DMS53 (cell line): Measurements from ENCODE around the gene PCBP3.
"Not testable (repeated sequence)": the region's sequence is repeated elsewhere in the genome, so short reads cannot be mapped to it uniquely, and the experiment has no call there.

ENCODE experiments used
- DNase-seq: peaks from one replicate; lab custom pipeline; 2025; lab: John Stamatoyannopoulos, UW

PCBP3 gene

GRCh38 chr21:45875416-45875760 is 231.9 kb downstream of the PCBP3 start:
- no peak for DNase-seq

DNA sequence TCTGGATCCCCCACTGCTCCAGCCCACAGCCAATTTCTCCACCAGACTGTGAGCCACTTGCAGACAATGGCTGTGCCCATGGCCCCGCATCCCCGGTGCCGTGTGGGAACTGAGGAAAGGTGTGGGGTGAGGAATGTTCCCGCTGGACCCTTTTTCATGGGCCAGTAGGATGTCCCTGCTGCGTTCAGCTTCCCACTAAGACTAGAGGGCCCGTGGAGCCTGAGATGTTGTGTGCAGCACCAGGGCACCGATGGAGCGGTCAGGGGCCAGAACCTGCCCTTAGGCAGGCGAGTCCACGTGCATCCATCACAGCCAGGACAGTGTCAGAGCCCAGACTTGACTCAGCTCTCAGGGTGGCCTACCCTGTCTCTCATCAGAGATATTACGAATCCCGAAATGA is 232.4 kb downstream of the PCBP3 start:
- no peak for DNase-seq

- no peak for DNase-seq
Measured at GRCh38 chr21:45876381-45877170, 233.1 kb downstream of the PCBP3 start.

DNA sequence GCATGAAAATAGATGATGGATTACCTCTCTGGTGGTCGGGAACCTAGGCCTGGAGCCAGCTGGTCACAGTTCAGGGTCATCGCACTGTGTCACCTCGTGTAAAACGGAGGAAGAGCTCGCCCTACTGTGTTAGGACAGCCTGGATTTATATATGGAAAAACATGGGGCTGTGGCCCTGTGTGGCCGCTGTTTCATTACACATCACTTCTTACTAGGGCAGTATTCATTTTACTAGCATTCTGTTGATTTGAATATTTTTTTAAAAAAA is 233.6 kb downstream of the PCBP3 start:
- no peak for DNase-seq

DNA sequence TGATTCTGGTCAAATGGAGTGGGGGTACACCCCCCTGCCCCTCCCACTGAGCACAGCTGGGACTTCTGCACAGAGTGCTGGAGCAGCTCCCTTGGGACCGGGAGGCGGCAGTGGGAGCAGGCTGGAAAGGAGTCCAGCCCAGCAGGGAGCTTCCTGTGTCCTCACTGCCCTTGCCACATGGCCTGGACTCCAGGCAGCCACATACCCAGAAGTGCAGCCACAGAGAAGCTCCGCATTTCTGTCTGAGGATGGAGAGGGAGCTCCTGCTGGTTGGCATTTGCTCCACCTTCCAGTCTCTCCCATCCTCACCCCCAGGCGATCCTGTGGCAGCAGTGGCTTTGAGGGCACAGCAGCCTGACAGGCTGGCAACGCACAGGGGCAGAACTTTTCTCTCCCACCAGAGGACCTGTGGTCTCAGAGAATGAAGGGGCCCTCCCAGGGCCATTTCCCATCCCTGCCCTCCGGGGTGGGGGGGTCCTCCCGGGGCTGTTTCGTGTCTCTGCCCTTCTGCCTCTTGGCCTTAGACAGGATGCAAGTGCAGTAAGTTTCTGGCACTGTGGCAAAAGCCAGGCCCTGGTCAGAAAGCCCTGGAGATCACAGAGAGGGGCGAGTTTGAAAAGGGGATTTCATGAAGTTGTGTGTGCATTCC is 234.4 kb downstream of the PCBP3 start:
- no peak for DNase-seq

GRCh38 chr21:45880097-45881068 is 236.9 kb downstream of the PCBP3 start:
- peak; percentile 78 for DNase-seq

GRCh38 chr21:45882645-45883044 is 239.1 kb downstream of the PCBP3 start:
- DNase-seq = no peak

- no peak for DNase-seq
Measured at GRCh38 chr21:45883090-45883489, 239.6 kb downstream of the PCBP3 start.

GRCh38 chr21:45885597-45885929 is 242.0 kb downstream of the PCBP3 start:
- no peak for DNase-seq

- not testable (repeated sequence) for DNase-seq
Measured at GRCh38 chr21:45885930-45886601, 242.5 kb downstream of the PCBP3 start.

GRCh38 chr21:45886610-45887026 is 243.1 kb downstream of the PCBP3 start:
- no peak for DNase-seq

DNA sequence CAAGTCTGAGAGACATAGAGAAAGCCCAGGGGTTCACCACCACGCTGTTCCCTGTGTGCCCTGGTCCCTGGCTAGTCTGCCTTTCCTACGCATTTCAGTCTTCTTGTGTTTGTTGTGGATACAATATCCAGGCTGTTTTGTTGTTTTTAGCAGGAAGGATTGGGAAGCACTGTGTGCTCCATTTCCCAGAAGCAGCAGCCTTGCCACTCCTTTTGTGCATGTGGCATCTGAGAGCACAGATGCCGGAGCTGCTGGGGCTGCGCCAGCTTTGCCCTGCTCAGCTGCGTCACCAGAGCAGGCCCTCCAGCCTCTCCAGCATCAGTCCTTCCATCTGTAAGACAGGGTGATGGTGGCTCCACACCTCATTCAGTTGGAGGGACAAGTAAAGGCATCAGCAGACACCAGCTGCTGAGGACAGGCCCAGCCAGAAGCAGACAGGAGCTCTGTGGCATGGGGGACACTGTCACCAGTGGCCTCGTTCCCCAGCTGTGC is 243.6 kb downstream of the PCBP3 start:
- no peak for DNase-seq

DNA sequence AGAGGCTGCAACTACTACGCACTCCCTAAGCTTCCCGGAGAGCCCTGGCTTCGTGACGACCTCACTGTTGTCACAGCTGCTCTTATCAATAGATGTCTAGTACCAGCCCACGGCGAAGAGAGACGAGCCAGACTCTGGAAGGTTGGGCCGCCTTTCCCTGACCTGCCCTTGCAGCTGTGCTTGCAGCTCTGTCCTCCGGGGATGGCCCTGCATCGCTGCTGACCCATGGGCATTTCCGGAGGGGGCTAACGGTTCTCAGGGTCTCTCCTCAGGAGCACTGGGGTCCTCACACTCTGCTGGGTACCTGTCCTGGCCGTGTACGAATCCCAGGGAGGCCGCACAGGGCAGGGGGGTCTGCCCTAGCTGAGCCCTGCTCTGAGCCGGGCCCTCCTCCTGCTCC is 244.3 kb downstream of the PCBP3 start:
- peak; percentile 39 for DNase-seq

DNA sequence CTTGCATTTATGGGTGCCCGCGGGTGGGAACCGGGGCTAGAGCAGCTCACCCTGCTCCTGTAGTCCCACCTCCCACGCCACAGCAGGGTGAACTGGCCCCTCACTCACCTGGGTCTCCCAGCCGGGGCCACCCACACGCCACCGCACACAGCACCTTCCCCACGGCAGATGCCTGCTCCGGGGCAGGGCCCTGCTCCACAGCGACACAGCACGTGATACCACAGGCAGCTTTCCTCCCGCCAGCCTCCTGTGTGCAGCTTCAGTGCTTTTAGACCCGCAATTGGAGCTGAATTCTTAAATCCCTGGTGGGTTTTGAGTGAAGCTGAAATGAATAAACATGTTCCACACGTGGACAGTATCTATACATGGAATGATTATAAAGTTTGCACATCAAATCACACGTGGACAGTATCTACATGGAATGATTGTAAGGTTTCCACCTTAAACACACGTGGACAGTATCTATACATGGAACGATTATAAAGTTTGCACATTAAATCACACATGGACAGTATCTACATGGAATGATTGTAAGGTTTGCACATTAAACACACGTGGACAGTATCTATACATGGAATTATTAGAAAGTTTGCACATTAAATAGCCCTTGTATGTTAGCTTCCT is 245.0 kb downstream of the PCBP3 start:
- DNase-seq = no peak

DNA sequence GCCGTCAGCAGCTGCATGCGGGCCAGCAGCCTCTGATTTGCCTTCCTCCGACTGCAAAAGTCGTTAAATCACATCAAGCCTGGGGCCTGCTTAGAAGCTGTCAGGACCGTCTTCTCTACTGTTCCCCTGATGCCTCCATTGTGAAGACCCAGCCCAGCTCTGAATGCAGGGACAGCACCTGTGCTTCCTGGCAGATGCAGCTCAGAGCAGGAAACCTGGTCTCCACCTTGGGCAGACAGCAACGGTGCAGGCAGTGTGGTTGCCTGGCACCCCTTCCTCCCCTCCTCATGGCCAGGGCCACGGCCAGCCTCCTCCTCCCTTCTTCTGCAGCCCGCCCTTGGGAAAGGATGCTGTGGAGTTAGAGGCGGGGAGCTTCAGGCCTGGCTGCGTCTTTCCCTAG is 245.7 kb downstream of the PCBP3 start:
- DNase-seq = no peak

- no peak for DNase-seq
Measured at GRCh38 chr21:45889961-45890360, 246.4 kb downstream of the PCBP3 start.

DNA sequence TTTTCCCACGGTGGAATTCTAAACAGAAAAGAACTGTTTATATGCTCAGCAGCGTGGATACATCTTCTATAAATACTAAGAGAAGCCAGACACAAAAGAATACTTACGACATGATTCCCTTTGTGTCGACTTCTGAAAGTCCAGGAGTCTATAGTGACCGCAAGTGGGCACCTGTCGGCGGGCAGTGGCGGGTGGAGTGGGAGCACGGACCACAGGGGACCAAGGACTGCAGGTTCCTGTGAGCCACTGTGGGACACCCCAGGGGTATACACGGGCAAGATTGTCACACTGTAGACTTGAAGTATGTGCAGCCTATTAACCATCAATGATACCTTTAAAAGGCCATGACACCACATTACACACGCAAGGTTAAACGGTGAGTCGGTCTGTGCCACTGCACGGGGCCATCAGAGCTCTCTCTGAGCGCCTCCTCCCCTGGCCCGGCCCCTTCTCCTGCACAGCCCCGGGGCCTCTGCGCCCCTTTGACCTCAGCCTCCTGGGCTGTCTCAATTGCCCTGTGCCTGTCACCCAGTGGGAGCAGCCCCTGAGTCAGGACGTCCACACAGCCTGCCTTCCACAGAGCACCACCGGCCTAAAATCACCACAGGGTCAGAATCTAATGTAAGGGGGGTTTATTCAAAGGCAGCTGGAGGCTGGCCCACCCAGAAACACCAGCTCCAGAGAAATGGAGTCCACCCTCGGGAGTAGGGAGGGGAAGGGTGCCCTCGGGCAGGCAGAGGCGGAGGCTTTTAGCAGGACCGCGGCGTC is 248.0 kb downstream of the PCBP3 start:
- no peak for DNase-seq

- DNase-seq = no peak
Measured at GRCh38 chr21:45892156-45892915, 248.8 kb downstream of the PCBP3 start.

DNA sequence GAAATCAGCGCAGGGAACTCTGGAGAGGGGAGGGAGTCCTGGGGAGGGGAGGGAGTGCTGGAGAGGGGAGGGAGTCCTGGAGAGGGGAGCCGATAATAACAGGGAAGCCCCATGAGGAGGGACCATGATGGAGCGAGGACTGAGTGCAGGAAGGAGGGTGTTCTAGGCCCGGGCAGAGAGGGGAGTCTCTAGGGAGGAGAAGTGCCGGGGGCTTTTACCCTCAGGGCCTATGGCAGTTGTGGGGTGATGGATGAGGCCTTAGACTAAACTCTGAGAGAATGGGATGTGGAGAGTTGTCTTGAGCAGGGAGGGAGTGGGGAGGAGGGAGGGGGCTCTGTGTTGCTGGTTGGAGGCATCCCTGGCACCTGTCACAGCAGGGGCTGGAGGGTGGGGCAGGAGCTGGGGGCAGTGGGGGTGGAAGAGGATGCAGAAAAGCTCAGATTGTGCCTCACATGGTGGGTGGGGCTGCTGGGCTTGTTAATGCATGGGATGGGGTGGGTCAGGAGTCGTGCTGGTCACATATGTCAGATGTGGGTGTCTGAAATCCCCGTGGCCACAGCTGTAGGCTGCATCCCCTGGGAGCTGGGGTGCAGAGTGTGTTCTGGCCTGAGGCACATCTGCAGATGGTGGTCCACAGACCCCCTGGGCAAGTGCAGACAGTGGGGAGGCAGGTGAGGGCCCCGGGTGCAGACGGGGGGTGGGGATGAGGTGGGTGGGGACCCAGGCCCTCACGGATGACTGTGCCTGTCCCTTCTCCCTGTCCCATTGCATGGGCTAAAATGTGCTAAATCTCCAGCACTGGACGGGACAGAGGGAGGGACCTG is 249.6 kb downstream of the PCBP3 start:
- DNase-seq = no peak
